WTC11 (cell line): ENCODE results near the gene CYP19A1. TPM values are rescaled to one million over a fixed set of nuclear protein-coding genes. Genes with fewer than 3 reads are reported as not detected.
A peak's percentile ranks its signal among the peaks of the same experiment; 100 is the strongest.

Experiments used
- ATAC-seq: fragments of 200-7000 bp; cut with Tn5 transposase; 2 replicates; pipeline ENCODE4 v1.10.0; 2021; ENCODE audit warnings: mild to moderate bottlenecking, moderate library complexity
- CTCF ChIA-PET: fragments of 300-600 bp; sonication (Branson Sonifier 250); formaldehyde crosslinking; loops from one replicate; lab custom pipeline; 2021; ENCODE audit warnings: antibody characterized with exemption; lab: Charles Lee
- POLR2A ChIA-PET: fragments of 350-600 bp; sonication (Branson Sonifier 250); formaldehyde crosslinking; loops from one replicate; lab custom pipeline; 2021; ENCODE audit warnings: antibody characterized with exemption; lab: Charles Lee
- DNase-seq: peaks from one replicate; pipeline ENCODE4 v3.0.0; 2021; ENCODE audit warnings: low spot score
- H3K27ac Mint-ChIP-seq: 2 replicates; pipeline ENCODE4 v1.8.0; 2021; ENCODE audit warnings: mixed read lengths
- H3K27me3 Mint-ChIP-seq: 2 replicates; pipeline ENCODE4 v1.8.0; 2021; ENCODE audit warnings: low read depth, mild to moderate bottlenecking, moderate library complexity, mixed read lengths
- H3K36me3 Mint-ChIP-seq: 2 replicates; pipeline ENCODE4 v1.8.0; 2021; ENCODE audit warnings: mixed read lengths
- H3K4me1 Mint-ChIP-seq: 2 replicates; pipeline ENCODE4 v1.8.0; 2022; ENCODE audit warnings: mixed read lengths
- H3K4me3 Mint-ChIP-seq: 2 replicates; pipeline ENCODE4 v1.8.0; 2021; ENCODE audit warnings: mild to moderate bottlenecking, moderate library complexity, mixed read lengths
- H3K9me3 Mint-ChIP-seq: 2 replicates; pipeline ENCODE4 v1.8.0; 2021; ENCODE audit warnings: mixed read lengths
- GABPB1 ChIP-seq: sonication (generic); formaldehyde crosslinking; IDR thresholded peaks from 2 replicates; pipeline ENCODE4 v1.8.1; 2023; ENCODE audit warnings: mild to moderate bottlenecking, missing genetic modification reagents
- GTF2I ChIP-seq: fragments of 250-450 bp; sonication (Bioruptor Pico); conservative IDR thresholded peaks from 2 replicates; pipeline ENCODE4 v1.4.0; 2021; ENCODE audit warnings: mild to moderate bottlenecking
- MYBL2 ChIP-seq: sonication (generic); formaldehyde crosslinking; IDR thresholded peaks from 2 replicates; pipeline ENCODE4 v1.8.1; 2023; ENCODE audit warnings: mild to moderate bottlenecking, moderate library complexity, missing genetic modification reagents
- NFATC4 ChIP-seq: fragments of 250-450 bp; sonication (Bioruptor Pico); IDR thresholded peaks from 2 replicates; pipeline ENCODE4 v1.9.0; 2021; ENCODE audit warnings: mild to moderate bottlenecking
- NR2C2 ChIP-seq: sonication (generic); formaldehyde crosslinking; IDR thresholded peaks from 2 replicates; pipeline ENCODE4 v1.8.0; 2022; ENCODE audit warnings: mild to moderate bottlenecking, missing genetic modification reagents
- OVOL2 ChIP-seq: fragments of 250-450 bp; sonication (Bioruptor Pico); IDR thresholded peaks from 2 replicates; pipeline ENCODE4 v1.9.0; 2021; ENCODE audit warnings: mild to moderate bottlenecking, borderline replicate concordance
- PRRX2 ChIP-seq: fragments of 250-450 bp; sonication (Bioruptor Pico); IDR thresholded peaks from 2 replicates; pipeline ENCODE4 v1.8.0; 2021; ENCODE audit warnings: mild to moderate bottlenecking
- TEAD1 ChIP-seq: sonication (generic); formaldehyde crosslinking; IDR thresholded peaks from 2 replicates; pipeline ENCODE4 v1.8.0; 2022; ENCODE audit warnings: mild to moderate bottlenecking, missing genetic modification reagents
- TP53 ChIP-seq: sonication (generic); formaldehyde crosslinking; IDR thresholded peaks from 2 replicates; pipeline ENCODE4 v1.8.1; 2023; ENCODE audit warnings: mild to moderate bottlenecking, missing genetic modification reagents
- ZNF138 ChIP-seq: sonication (generic); formaldehyde crosslinking; conservative IDR thresholded peaks from 2 replicates; pipeline ENCODE4 v1.8.1; 2022; ENCODE audit warnings: mild to moderate bottlenecking, moderate library complexity, missing genetic modification reagents
- ZNF317 ChIP-seq: sonication (generic); formaldehyde crosslinking; IDR thresholded peaks from 2 replicates; pipeline ENCODE4 v1.8.1; 2023; ENCODE audit warnings: low read depth, mild to moderate bottlenecking, moderate library complexity, missing genetic modification reagents, borderline replicate concordance
- ZNF416 ChIP-seq: fragments of 250-450 bp; sonication (Bioruptor Pico); IDR thresholded peaks from 2 replicates; pipeline ENCODE4 v1.9.0; 2021; ENCODE audit warnings: mild to moderate bottlenecking, inconsistent platforms
- ZNF423 ChIP-seq: fragments of 250-450 bp; sonication (Bioruptor Pico); IDR thresholded peaks from 2 replicates; pipeline ENCODE4 v2.1.2; 2022; ENCODE audit warnings: mild to moderate bottlenecking, moderate library complexity
- total RNA-seq: library from RNA; stranded (reverse); gene quantifications from 3 replicates; pipeline ENCODE4 v1.2.3, GENCODE V29; 2021
- TF ChIP-seq, protein P1 (sequence below): fragments of 200-600 bp; IDR thresholded peaks from 2 replicates; pipeline ENCODE4 v1.8.0; 2022; ENCODE audit warnings: antibody characterized with exemption
- TF ChIP-seq, protein P2 (sequence below): sonication (generic); formaldehyde crosslinking; IDR thresholded peaks from 2 replicates; pipeline ENCODE4 v1.8.1; 2023; ENCODE audit warnings: mild to moderate bottlenecking, missing genetic modification reagents
- TF ChIP-seq, protein P3 (sequence below): fragments of 250-450 bp; sonication (Bioruptor Pico); IDR thresholded peaks from 2 replicates; pipeline ENCODE4 v1.9.0; 2021; ENCODE audit warnings: moderate library complexity, mild to moderate bottlenecking, inconsistent platforms, borderline replicate concordance
- TF ChIP-seq, protein P4 (sequence below): sonication (generic); formaldehyde crosslinking; IDR thresholded peaks from 2 replicates; pipeline ENCODE4 v1.8.1; 2023; ENCODE audit warnings: mild to moderate bottlenecking, moderate library complexity, missing genetic modification reagents
- TF ChIP-seq, protein P5 (sequence below): sonication (generic); formaldehyde crosslinking; IDR thresholded peaks from 2 replicates; pipeline ENCODE4 v1.8.0; 2022; ENCODE audit warnings: mild to moderate bottlenecking, missing genetic modification reagents

CYP19A1 gene
- total RNA-seq, 1 experiment from 2014 or later, result not detected

DNA sequence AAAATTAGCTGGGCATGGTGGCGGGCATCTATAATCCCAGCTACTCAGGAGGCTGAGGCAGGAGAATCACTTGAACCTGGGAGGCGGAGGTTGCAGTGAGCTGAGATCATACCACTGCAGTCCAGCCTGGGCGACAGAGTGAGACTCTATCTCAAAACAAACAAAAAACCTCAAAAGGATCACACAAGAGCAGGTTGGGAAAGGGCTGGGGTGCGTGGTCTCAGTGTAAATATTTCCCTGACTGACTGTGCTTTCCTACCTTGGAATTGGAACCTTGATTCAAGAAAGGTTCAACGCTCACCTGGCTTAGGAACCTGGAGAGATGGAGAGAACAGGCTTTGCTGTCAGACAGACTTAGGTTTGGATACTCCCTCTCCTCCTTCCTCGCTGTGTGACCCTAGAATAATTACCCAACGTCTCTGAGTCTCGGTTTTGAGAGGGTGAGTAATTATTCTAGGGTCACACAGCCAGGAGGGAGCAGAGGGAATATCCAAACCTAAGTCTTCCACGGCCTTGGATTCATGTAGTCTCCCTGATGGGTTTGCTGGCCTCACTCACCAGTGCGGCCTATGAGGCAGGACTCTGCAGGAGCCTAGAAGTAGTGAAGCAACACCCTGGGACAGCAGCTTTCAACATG is 24.6 kb downstream of the CYP19A1 start:
- no peak for DNase-seq
- ATAC-seq, result no peak
- Mint-ChIP-seq H3K4me1 (peaks cover 7% of the 10 kb centered on the region), H3K27me3 (no peaks in the 10 kb centered on the region; the same call in 1 of the 2 replicates), H3K36me3 (no peaks in the 10 kb centered on the region), H3K27ac (no peak overlapping the region), H3K4me3 (no peak overlapping the region), H3K9me3 (no peaks in the 10 kb centered on the region)
- TF ChIP-seq ZNF138 (CRISPR knock-in tag) (no peak), GABPB1 (CRISPR knock-in tag) (peak; percentile 64)
- TF ChIP-seq, protein P1, sequence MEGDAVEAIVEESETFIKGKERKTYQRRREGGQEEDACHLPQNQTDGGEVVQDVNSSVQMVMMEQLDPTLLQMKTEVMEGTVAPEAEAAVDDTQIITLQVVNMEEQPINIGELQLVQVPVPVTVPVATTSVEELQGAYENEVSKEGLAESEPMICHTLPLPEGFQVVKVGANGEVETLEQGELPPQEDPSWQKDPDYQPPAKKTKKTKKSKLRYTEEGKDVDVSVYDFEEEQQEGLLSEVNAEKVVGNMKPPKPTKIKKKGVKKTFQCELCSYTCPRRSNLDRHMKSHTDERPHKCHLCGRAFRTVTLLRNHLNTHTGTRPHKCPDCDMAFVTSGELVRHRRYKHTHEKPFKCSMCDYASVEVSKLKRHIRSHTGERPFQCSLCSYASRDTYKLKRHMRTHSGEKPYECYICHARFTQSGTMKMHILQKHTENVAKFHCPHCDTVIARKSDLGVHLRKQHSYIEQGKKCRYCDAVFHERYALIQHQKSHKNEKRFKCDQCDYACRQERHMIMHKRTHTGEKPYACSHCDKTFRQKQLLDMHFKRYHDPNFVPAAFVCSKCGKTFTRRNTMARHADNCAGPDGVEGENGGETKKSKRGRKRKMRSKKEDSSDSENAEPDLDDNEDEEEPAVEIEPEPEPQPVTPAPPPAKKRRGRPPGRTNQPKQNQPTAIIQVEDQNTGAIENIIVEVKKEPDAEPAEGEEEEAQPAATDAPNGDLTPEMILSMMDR, result no peak
- TF ChIP-seq, protein P2, sequence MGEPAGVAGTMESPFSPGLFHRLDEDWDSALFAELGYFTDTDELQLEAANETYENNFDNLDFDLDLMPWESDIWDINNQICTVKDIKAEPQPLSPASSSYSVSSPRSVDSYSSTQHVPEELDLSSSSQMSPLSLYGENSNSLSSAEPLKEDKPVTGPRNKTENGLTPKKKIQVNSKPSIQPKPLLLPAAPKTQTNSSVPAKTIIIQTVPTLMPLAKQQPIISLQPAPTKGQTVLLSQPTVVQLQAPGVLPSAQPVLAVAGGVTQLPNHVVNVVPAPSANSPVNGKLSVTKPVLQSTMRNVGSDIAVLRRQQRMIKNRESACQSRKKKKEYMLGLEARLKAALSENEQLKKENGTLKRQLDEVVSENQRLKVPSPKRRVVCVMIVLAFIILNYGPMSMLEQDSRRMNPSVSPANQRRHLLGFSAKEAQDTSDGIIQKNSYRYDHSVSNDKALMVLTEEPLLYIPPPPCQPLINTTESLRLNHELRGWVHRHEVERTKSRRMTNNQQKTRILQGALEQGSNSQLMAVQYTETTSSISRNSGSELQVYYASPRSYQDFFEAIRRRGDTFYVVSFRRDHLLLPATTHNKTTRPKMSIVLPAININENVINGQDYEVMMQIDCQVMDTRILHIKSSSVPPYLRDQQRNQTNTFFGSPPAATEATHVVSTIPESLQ, result no peak
- ChIA-PET POLR2A (no interaction called here), CTCF (no interaction called here)

DNA sequence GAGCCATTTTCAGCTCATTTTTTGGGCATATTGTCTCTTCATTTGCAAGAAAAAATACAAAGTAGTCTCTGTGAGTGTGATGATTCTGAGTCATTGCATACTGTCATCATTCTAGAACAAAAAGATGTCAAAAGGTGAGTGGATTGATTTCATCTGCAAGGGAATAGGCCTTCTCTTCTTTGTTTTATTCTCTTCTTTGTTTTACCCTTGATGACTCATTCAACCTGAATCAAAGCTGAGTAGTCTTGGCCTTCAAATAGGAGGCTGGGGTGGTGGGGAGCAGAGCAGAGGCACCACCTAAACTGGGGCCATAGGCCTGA is 25.4 kb downstream of the CYP19A1 start:
- POLR2A ChIA-PET, result no interaction called here
- no peak for DNase-seq
- Mint-ChIP-seq H3K27me3 (no peaks in the 10 kb centered on the region; the same call in 1 of the 2 replicates), H3K9me3 (no peaks in the 10 kb centered on the region)
- no peak for ATAC-seq
- CTCF ChIA-PET, result interaction anchor here (1.3 to 1.5 kb wide), 2 partner anchors 21 to 150 kb away, joined by 3 read pairs; no protein-coding TSS in a partner anchor
- TF ChIP-seq OVOL2 (CRISPR knock-in tag), result no peak
- TF ChIP-seq MYBL2, result no peak
- TF ChIP-seq GTF2I (CRISPR knock-in tag), result no peak
- TF ChIP-seq ZNF423, result no peak
- no peak for TF ChIP-seq ZNF416 (CRISPR knock-in tag)
- TF ChIP-seq, protein P3, sequence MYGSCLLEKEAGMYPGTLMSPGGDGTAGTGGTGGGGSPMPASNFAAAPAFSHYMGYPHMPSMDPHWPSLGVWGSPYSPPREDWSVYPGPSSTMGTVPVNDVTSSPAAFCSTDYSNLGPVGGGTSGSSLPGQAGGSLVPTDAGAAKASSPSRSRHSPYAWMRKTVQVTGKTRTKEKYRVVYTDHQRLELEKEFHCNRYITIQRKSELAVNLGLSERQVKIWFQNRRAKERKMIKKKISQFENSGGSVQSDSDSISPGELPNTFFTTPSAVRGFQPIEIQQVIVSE (CRISPR knock-in tag), result no peak
- no peak for TF ChIP-seq NFATC4 (CRISPR knock-in tag)
- TF ChIP-seq, protein P4, sequence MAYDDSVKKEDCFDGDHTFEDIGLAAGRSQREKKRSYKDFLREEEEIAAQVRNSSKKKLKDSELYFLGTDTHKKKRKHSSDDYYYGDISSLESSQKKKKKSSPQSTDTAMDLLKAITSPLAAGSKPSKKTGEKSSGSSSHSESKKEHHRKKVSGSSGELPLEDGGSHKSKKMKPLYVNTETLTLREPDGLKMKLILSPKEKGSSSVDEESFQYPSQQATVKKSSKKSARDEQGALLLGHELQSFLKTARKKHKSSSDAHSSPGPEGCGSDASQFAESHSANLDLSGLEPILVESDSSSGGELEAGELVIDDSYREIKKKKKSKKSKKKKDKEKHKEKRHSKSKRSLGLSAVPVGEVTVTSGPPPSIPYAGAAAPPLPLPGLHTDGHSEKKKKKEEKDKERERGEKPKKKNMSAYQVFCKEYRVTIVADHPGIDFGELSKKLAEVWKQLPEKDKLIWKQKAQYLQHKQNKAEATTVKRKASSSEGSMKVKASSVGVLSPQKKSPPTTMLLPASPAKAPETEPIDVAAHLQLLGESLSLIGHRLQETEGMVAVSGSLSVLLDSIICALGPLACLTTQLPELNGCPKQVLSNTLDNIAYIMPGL, result no peak
- TF ChIP-seq, protein P5, sequence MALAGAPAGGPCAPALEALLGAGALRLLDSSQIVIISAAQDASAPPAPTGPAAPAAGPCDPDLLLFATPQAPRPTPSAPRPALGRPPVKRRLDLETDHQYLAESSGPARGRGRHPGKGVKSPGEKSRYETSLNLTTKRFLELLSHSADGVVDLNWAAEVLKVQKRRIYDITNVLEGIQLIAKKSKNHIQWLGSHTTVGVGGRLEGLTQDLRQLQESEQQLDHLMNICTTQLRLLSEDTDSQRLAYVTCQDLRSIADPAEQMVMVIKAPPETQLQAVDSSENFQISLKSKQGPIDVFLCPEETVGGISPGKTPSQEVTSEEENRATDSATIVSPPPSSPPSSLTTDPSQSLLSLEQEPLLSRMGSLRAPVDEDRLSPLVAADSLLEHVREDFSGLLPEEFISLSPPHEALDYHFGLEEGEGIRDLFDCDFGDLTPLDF, result no peak
- TF ChIP-seq ZNF317, result no peak
- TF ChIP-seq TEAD1 (CRISPR knock-in tag), result no peak
- no peak for TF ChIP-seq TP53 (CRISPR knock-in tag)
- no peak for TF ChIP-seq NR2C2 (CRISPR knock-in tag)
- TF ChIP-seq PRRX2, result no peak
- TF ChIP-seq, all 79 proteins: peak for 0
- Mint-ChIP-seq H3K4me3 (no peak overlapping the region), H3K4me1 (peaks cover 7% of the 10 kb centered on the region), H3K36me3 (no peaks in the 10 kb centered on the region), H3K27ac (no peak overlapping the region)
